ENCODE measurements around the gene TBCD.

The TBCD gene

GRCh38 chr17:82803185-82803584, 51.3 kb downstream of the TBCD start:
- TF ChIP-seq ZFX (IDR thresholded peaks at IDR 0.05; ENCODE audit: borderline replicate concordance) = no peak
- no peak for TF ChIP-seq CTCF (IDR thresholded peaks at IDR 0.05)
- no peak overlapping the region for H3K27ac ChIP-seq

GRCh38 chr17:82803606-82804005, 51.7 kb downstream of the TBCD start:
- TF ChIP-seq ZFX (IDR thresholded peaks at IDR 0.05; ENCODE audit: borderline replicate concordance) (no peak), CTCF (IDR thresholded peaks at IDR 0.05) (no peak)
- no peak overlapping the region for H3K27ac ChIP-seq

GRCh38 chr17:82804442-82805191, 52.8 kb downstream of the TBCD start:
- no peak for TF ChIP-seq ZFX (IDR thresholded peaks at IDR 0.05; ENCODE audit: borderline replicate concordance)
- no peak for TF ChIP-seq CTCF (IDR thresholded peaks at IDR 0.05)
- H3K27ac ChIP-seq = no peak overlapping the region

GRCh38 chr17:82805254-82805653, 53.4 kb downstream of the TBCD start:
- TF ChIP-seq ZFX (IDR thresholded peaks at IDR 0.05; ENCODE audit: borderline replicate concordance) = no peak
- TF ChIP-seq CTCF (IDR thresholded peaks at IDR 0.05) = no peak
- no peak overlapping the region for H3K27ac ChIP-seq

- TF ChIP-seq ZFX (IDR thresholded peaks at IDR 0.05; ENCODE audit: borderline replicate concordance) (no peak), CTCF (IDR thresholded peaks at IDR 0.05) (no peak)
- no peak overlapping the region for H3K27ac ChIP-seq
Measured at GRCh38 chr17:82805823-82806222, 54.0 kb downstream of the TBCD start.

- H3K27ac ChIP-seq = no peak overlapping the region
- TF ChIP-seq ZFX (IDR thresholded peaks at IDR 0.05; ENCODE audit: borderline replicate concordance) (no peak), CTCF (IDR thresholded peaks at IDR 0.05) (no peak)
Measured at GRCh38 chr17:82806645-82807044, 54.8 kb downstream of the TBCD start.

- TF ChIP-seq ZFX (IDR thresholded peaks at IDR 0.05; ENCODE audit: borderline replicate concordance) (no peak), CTCF (IDR thresholded peaks at IDR 0.05) (no peak)
Measured at GRCh38 chr17:82807101-82807500, 55.2 kb downstream of the TBCD start.

More at GRCh38 chr17:82807101-82807500, 55.2 kb downstream of the TBCD start:
- no peak overlapping the region for H3K27ac ChIP-seq

All from 22Rv1 (cell line).